A549 (cell line): ENCODE results near the gene TCEAL9. TPM values are rescaled to one million over a fixed set of nuclear protein-coding genes. Genes with fewer than 3 reads are reported as not detected.
A peak's percentile ranks its signal among the peaks of the same experiment; 100 is the strongest.

Experiments used
- ATAC-seq, 2 experiments: fragments of 200-7000 bp in 1 of 2; fragments of >200 bp in 1 of 2; cut with Nextera tagmentation in 1 of 2; cut with Tn5 transposase in 1 of 2; 3 replicates each; pipeline versions ENCODE4 v1.8.0 to v1.9.1; 2018 to 2020; ENCODE audit warnings: mild to moderate bottlenecking in 1 of 2, moderate library complexity in 1 of 2
- CTCF ChIA-PET: fragments of 300-600 bp; sonication (Branson Sonifier 250); formaldehyde crosslinking; extraction: SDS; loops from one replicate; lab custom pipeline; 2021; ENCODE audit warnings: antibody characterized with exemption, inconsistent platforms; lab: Yijun Ruan, JAX
- POLR2A ChIA-PET: fragments of 350-600 bp; formaldehyde crosslinking; extraction: SDS; loops from one replicate; lab custom pipeline; 2021; ENCODE audit warnings: antibody characterized with exemption, inconsistent platforms; lab: Yijun Ruan, JAX
- DNase-seq, 2 experiments: peaks; one replicate each; pipeline versions ENCODE4 v3.0.0 to v3.0.0-alpha.2; 2011 to 2016; ENCODE audit warnings: low read depth in 1 of 2, low spot score in 1 of 2
- FAIRE-seq: peaks from 2 replicates; lab custom pipeline; 2011; peaks lifted over from hg19 to GRCh38; lab: Jason Lieb, UNC
- H3K27ac ChIP-seq, 2 experiments: fragments of >200 bp; sonication (Bioruptor Twin); formaldehyde crosslinking; 3 replicates each; pipeline ENCODE4 v1.5.1; 2016 to 2017
- H3K4me1 ChIP-seq: fragments of >200 bp; sonication (Bioruptor Twin); formaldehyde crosslinking; 3 replicates; pipeline ENCODE4 v1.6.1; 2016
- H3K4me2 ChIP-seq: fragments of >200 bp; sonication (Bioruptor Twin); formaldehyde crosslinking; 3 replicates; pipeline ENCODE4 v1.6.1; 2016
- H3K4me3 ChIP-seq: fragments of >200 bp; sonication (Bioruptor Twin); formaldehyde crosslinking; 3 replicates; pipeline ENCODE4 v1.5.1; 2016
- H3K9me3 ChIP-seq: fragments of >200 bp; sonication (Bioruptor Twin); formaldehyde crosslinking; 3 replicates; pipeline ENCODE4 v1.6.1; 2016
- CBX2 ChIP-seq: fragments of 200-600 bp; sonication (generic); IDR thresholded peaks from 2 replicates; pipeline ENCODE4 v1.6.1; 2016; ENCODE audit warnings: low read depth, mild to moderate bottlenecking, borderline replicate concordance
- CBX8 ChIP-seq: fragments of 200-600 bp; sonication (generic); IDR thresholded peaks from 2 replicates; pipeline ENCODE4 v1.6.1; 2016
- CEBPB ChIP-seq, 2 experiments: fragments of >200 bp in 1 of 2; sonication (Bioruptor Twin) in 1 of 2; formaldehyde crosslinking in 1 of 2; IDR thresholded peaks; 2 replicates each; pipeline ENCODE4 v1.6.1; 2012 to 2016
- CHD4 ChIP-seq: fragments of 200-600 bp; sonication (generic); IDR thresholded peaks from 2 replicates; pipeline ENCODE4 v1.6.1; 2016; ENCODE audit warnings: antibody characterized with exemption, mild to moderate bottlenecking, borderline replicate concordance
- FOSB ChIP-seq: fragments of 250-450 bp; sonication (Bioruptor Pico); IDR thresholded peaks from 2 replicates; pipeline ENCODE4 v1.5.0; 2020; ENCODE audit warnings: mild to moderate bottlenecking, moderate library complexity
- FOSL2 ChIP-seq, 2 experiments: fragments of 450-650 bp in 1 of 2; fragments of >200 bp in 1 of 2; sonication (Bioruptor Twin) in 1 of 2; formaldehyde crosslinking; IDR thresholded peaks; 2 replicates each; pipeline versions ENCODE4 v1.5.0 to v1.6.1; 2016 to 2020; ENCODE audit warnings: mild to moderate bottlenecking in 1 of 2, moderate library complexity in 1 of 2
- FOXS1 ChIP-seq: fragments of 250-450 bp; sonication (Bioruptor Pico); IDR thresholded peaks from 2 replicates; pipeline ENCODE4 v1.5.0; 2020; ENCODE audit warnings: mild to moderate bottlenecking, moderate library complexity
- HEYL ChIP-seq: fragments of 250-450 bp; sonication (Bioruptor Pico); IDR thresholded peaks from 2 replicates; pipeline ENCODE4 v1.8.0; 2021; ENCODE audit warnings: mild to moderate bottlenecking, moderate library complexity
- HOXA7 ChIP-seq: fragments of 250-450 bp; sonication (Bioruptor Pico); IDR thresholded peaks from 2 replicates; pipeline ENCODE4 v1.5.0; 2020; ENCODE audit warnings: mild to moderate bottlenecking, moderate library complexity
- HOXB13 ChIP-seq: fragments of 250-450 bp; sonication (Bioruptor Pico); IDR thresholded peaks from 2 replicates; pipeline ENCODE4 v1.5.0; 2020; ENCODE audit warnings: low read depth, mild to moderate bottlenecking, moderate library complexity
- HOXB5 ChIP-seq: fragments of 250-450 bp; sonication (Bioruptor Pico); IDR thresholded peaks from 2 replicates; pipeline ENCODE4 v1.5.0; 2020; ENCODE audit warnings: mild to moderate bottlenecking, moderate library complexity
- JUN ChIP-seq, 2 experiments: fragments of >200 bp; sonication (Bioruptor Twin); formaldehyde crosslinking; IDR thresholded peaks; 2 replicates in 1 of 2; 3 replicates in 1 of 2; pipeline ENCODE4 v1.6.1; 2016 to 2017
- JUNB ChIP-seq: fragments of >200 bp; sonication (Bioruptor Twin); formaldehyde crosslinking; IDR thresholded peaks from 2 replicates; pipeline ENCODE4 v1.6.1; 2016
- MAFK ChIP-seq: fragments of 450-650 bp; IDR thresholded peaks from 2 replicates; pipeline ENCODE4 v1.6.1; 2014; ENCODE audit not compliant: partially characterized antibody
- POLR2A ChIP-seq: IDR thresholded peaks from 2 replicates; pipeline ENCODE4 v1.6.1; 2012; ENCODE audit warnings: mild to moderate bottlenecking, low read length
- RAD21 ChIP-seq, 2 experiments: fragments of >200 bp in 1 of 2; sonication (Bioruptor Twin) in 1 of 2; formaldehyde crosslinking in 1 of 2; IDR thresholded peaks in 1 of 2; conservative IDR thresholded peaks in 1 of 2; 2 replicates in 1 of 2; 3 replicates in 1 of 2; pipeline ENCODE4 v1.6.1; 2012 to 2018; ENCODE audit warnings: inconsistent platforms in 1 of 2
- RARB ChIP-seq: fragments of 250-450 bp; sonication (Bioruptor Pico); IDR thresholded peaks from 2 replicates; pipeline ENCODE4 v1.8.0; 2021; ENCODE audit warnings: mild to moderate bottlenecking, moderate library complexity
- RCOR1 ChIP-seq: fragments of 150-350 bp; IDR thresholded peaks from 2 replicates; pipeline ENCODE4 v1.6.1; 2014; ENCODE audit warnings: antibody characterized with exemption, low read length, low read depth
- RFX5 ChIP-seq: fragments of 450-650 bp; IDR thresholded peaks from 2 replicates; pipeline ENCODE4 v1.7.1; 2014; ENCODE audit warnings: antibody characterized with exemption, mild to moderate bottlenecking, moderate library complexity
- RNF2 ChIP-seq: fragments of 200-600 bp; sonication (generic); IDR thresholded peaks from 2 replicates; pipeline ENCODE4 v1.6.1; 2016; ENCODE audit warnings: low read depth, mild to moderate bottlenecking, antibody characterized with exemption, moderate library complexity, borderline replicate concordance
- TFCP2L1 ChIP-seq: fragments of 250-450 bp; sonication (Bioruptor Pico); IDR thresholded peaks from 2 replicates; pipeline ENCODE4 v1.5.0; 2021; ENCODE audit warnings: mild to moderate bottlenecking
- TP53 ChIP-seq: fragments of 250-450 bp; sonication (Bioruptor Pico); IDR thresholded peaks from 2 replicates; pipeline ENCODE4 v1.5.0; 2021; ENCODE audit warnings: mild to moderate bottlenecking, moderate library complexity
- ZNF302 ChIP-seq: fragments of 250-450 bp; sonication (Bioruptor Pico); IDR thresholded peaks from 2 replicates; pipeline ENCODE4 v1.9.0; 2021; ENCODE audit warnings: inconsistent platforms, mild to moderate bottlenecking, moderate library complexity
- WGBS: methylation state at CpG from one replicate; pipeline ENCODE4 v1.1.6; 2017; ENCODE audit errors: missing lambda C conversion rate; 5-methylcytosine and 5-hydroxymethylcytosine counted together
- polyA plus RNA-seq, 4 experiments: library from polyadenylated mRNA; depleted of rRNA in 3 of 4; stranded (reverse); fragments of >200 nt; fragmentation: RNase III in 1 of 4; extraction: RNeasy Plus Mini Kit Qiagen cat#74134 plus additional on column Dnase treatment in 1 of 4; gene quantifications; 2 replicates in 3 of 4; 3 replicates in 1 of 4; pipeline ENCODE4 v1.2.3, GENCODE V29; 2011 to 2017
- TF ChIP-seq, protein P1 (sequence below): fragments of 200-600 bp; sonication (generic); IDR thresholded peaks from 2 replicates; pipeline ENCODE4 v1.6.1; 2016; ENCODE audit warnings: antibody characterized with exemption, mild to moderate bottlenecking, moderate library complexity
- TF ChIP-seq, protein P2 (sequence below): fragments of >200 bp; sonication (Bioruptor Twin); formaldehyde crosslinking; IDR thresholded peaks from 3 replicates; pipeline ENCODE4 v1.5.1; 2016

Gene TCEAL9
- polyA plus RNA-seq, 2 of the 4 experiments (the other 2 are of a cell fraction) = 83.7 to 153 TPM

DNA sequence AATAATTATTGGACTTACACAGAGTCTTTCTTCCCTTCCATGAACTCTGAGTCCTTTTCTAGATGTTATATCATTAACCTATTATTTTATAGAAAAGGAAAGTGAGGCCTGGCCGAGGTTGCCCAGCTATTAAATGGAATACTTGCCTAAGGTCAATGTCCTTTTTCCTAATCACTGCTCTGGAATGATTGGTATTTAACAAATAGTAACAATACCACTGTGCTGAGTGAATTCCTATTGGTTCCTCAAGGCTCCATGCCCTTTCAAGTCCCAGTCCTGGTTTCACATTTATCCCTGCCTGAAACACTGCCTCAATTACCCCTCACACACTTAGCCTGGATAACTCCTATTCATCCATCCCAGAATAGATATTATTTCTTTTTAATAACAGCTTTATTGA is 6.2 kb downstream of the TCEAL9 start:
- no peak for FAIRE-seq
- POLR2A ChIA-PET = no interaction called here

DNA sequence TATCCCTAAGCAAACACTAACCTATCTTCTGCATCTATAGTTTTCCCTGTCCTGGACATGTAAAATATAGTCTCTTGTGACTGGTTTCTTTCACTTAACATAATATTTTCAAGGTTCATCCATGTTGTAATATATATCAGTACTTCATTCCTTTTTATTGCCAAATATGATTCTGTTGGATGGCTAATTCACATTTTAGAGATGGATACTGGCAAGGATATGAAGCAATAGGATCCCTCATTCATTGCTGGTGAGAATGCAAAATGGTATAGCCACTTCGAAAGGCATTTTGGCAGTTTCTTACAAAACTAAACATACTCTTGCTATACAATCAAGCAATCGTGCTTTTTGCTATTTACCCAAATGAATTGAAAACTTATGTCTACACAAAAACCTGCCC is 6.7 kb downstream of the TCEAL9 start:
- H3K4me2 ChIP-seq = peak overlapping the region; percentile 68
- no peaks in the 10 kb centered on the region for H3K9me3 ChIP-seq

More for the DNA sequence above, 6.2 kb downstream of the TCEAL9 start:
- H3K9me3 ChIP-seq = no peaks in the 10 kb centered on the region
- H3K27ac ChIP-seq = peak overlapping the region; percentile 51 to 65; a peak in 2 of 6 replicates
- peak overlapping the region; percentile 68 for H3K4me2 ChIP-seq
- peak; percentile 64 to 92 for ATAC-seq
- TF ChIP-seq TFCP2L1 (CRISPR knock-in tag) = no peak
- TF ChIP-seq RARB (CRISPR knock-in tag) = no peak
- TF ChIP-seq RNF2 = no peak
- TF ChIP-seq, protein P1, sequence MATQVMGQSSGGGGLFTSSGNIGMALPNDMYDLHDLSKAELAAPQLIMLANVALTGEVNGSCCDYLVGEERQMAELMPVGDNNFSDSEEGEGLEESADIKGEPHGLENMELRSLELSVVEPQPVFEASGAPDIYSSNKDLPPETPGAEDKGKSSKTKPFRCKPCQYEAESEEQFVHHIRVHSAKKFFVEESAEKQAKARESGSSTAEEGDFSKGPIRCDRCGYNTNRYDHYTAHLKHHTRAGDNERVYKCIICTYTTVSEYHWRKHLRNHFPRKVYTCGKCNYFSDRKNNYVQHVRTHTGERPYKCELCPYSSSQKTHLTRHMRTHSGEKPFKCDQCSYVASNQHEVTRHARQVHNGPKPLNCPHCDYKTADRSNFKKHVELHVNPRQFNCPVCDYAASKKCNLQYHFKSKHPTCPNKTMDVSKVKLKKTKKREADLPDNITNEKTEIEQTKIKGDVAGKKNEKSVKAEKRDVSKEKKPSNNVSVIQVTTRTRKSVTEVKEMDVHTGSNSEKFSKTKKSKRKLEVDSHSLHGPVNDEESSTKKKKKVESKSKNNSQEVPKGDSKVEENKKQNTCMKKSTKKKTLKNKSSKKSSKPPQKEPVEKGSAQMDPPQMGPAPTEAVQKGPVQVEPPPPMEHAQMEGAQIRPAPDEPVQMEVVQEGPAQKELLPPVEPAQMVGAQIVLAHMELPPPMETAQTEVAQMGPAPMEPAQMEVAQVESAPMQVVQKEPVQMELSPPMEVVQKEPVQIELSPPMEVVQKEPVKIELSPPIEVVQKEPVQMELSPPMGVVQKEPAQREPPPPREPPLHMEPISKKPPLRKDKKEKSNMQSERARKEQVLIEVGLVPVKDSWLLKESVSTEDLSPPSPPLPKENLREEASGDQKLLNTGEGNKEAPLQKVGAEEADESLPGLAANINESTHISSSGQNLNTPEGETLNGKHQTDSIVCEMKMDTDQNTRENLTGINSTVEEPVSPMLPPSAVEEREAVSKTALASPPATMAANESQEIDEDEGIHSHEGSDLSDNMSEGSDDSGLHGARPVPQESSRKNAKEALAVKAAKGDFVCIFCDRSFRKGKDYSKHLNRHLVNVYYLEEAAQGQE = no peak
- TF ChIP-seq RFX5 = no peak
- TF ChIP-seq JUN (IDR thresholded peaks at IDR 0.05) = no peak
- TF ChIP-seq FOSB (CRISPR knock-in tag) = no peak
- no peak for TF ChIP-seq FOXS1 (CRISPR knock-in tag)
- no peak for TF ChIP-seq RAD21 (conservative IDR thresholded peaks at IDR 0.05 in 1 of 2, IDR thresholded peaks at IDR 0.05 in 1 of 2)
- no peak for TF ChIP-seq TP53 (CRISPR knock-in tag)
- no peak for TF ChIP-seq POLR2A
- 0% methylated on average over 1 of the region's 1 CpG for WGBS
- H3K4me3 ChIP-seq = no peak overlapping the region
- CTCF ChIA-PET = no interaction called here
- peak; percentile 27 to 49 for DNase-seq
- H3K4me1 ChIP-seq = peaks cover 28% of the 10 kb centered on the region

More for the DNA sequence above, 6.7 kb downstream of the TCEAL9 start:
- ATAC-seq = no peak
- no peak for TF ChIP-seq TP53 (CRISPR knock-in tag)
- no peak for TF ChIP-seq POLR2A
- TF ChIP-seq FOXS1 (CRISPR knock-in tag) = no peak
- no peak for TF ChIP-seq TFCP2L1 (CRISPR knock-in tag)
- TF ChIP-seq CEBPB (IDR thresholded peaks at IDR 0.05) = no peak
- no peak for TF ChIP-seq HEYL
- TF ChIP-seq HOXB13 = no peak
- TF ChIP-seq HOXB5 = no peak
- no peak for TF ChIP-seq JUNB
- TF ChIP-seq RCOR1 = no peak
- TF ChIP-seq CBX2 = no peak
- no peak for TF ChIP-seq ZNF302 (CRISPR knock-in tag)
- no peak for TF ChIP-seq FOSB (CRISPR knock-in tag)
- TF ChIP-seq FOSL2 (IDR thresholded peaks at IDR 0.05) = no peak
- TF ChIP-seq FOSL2 (CRISPR knock-in tag; IDR thresholded peaks at IDR 0.05) = no peak
- TF ChIP-seq, protein P2, sequence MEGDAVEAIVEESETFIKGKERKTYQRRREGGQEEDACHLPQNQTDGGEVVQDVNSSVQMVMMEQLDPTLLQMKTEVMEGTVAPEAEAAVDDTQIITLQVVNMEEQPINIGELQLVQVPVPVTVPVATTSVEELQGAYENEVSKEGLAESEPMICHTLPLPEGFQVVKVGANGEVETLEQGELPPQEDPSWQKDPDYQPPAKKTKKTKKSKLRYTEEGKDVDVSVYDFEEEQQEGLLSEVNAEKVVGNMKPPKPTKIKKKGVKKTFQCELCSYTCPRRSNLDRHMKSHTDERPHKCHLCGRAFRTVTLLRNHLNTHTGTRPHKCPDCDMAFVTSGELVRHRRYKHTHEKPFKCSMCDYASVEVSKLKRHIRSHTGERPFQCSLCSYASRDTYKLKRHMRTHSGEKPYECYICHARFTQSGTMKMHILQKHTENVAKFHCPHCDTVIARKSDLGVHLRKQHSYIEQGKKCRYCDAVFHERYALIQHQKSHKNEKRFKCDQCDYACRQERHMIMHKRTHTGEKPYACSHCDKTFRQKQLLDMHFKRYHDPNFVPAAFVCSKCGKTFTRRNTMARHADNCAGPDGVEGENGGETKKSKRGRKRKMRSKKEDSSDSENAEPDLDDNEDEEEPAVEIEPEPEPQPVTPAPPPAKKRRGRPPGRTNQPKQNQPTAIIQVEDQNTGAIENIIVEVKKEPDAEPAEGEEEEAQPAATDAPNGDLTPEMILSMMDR = no peak
- no peak for TF ChIP-seq HOXA7
- no peak for TF ChIP-seq CHD4
- no peak for TF ChIP-seq MAFK
- no peak for TF ChIP-seq CBX8
- ChIA-PET POLR2A (no interaction called here), CTCF (no interaction called here)
- H3K4me1 ChIP-seq = peaks cover 28% of the 10 kb centered on the region
- no peak overlapping the region for H3K4me3 ChIP-seq
- peak overlapping the region; percentile 51 to 65; a peak in 3 of 6 replicates for H3K27ac ChIP-seq
- DNase-seq = no peak
- FAIRE-seq = no peak
- 83% methylated on average over 2 of the region's 2 CpGs for WGBS
